GM18907 (cell line): ENCODE measurements around the gene ZC3H6.
"Not testable (repeated sequence)": the region's sequence is repeated elsewhere in the genome, so short reads cannot be mapped to it uniquely, and the experiment has no call there.

Experiments
- ATAC-seq: cut with Tn5 transposase; IDR thresholded peaks from one replicate; pipeline ENCODE4 v1.9.1; 2021; ENCODE audit warnings: mild to moderate bottlenecking, moderate library complexity; ENCODE audit not compliant: unreplicated experiment

Gene ZC3H6

GRCh38 chr2:112321375-112322320, 46.3 kb downstream of the ZC3H6 start:
- no peak for ATAC-seq

GRCh38 chr2:112322919-112323318, 47.5 kb downstream of the ZC3H6 start:
- no peak for ATAC-seq

- no peak for ATAC-seq
These were observed 56.8 kb downstream of the ZC3H6 start for GRCh38 chr2:112332123-112332696.

GRCh38 chr2:112335600-112335999, 60.2 kb downstream of the ZC3H6 start:
- no peak for ATAC-seq

- no peak for ATAC-seq
These were observed 64.6 kb downstream of the ZC3H6 start for GRCh38 chr2:112339986-112340385.

GRCh38 chr2:112340475-112341267, 65.3 kb downstream of the ZC3H6 start:
- ATAC-seq, result no peak

- ATAC-seq, result no peak
These were observed 66.7 kb downstream of the ZC3H6 start for GRCh38 chr2:112342067-112342550.

GRCh38 chr2:112343827-112344585, 68.6 kb downstream of the ZC3H6 start:
- ATAC-seq, result peak; percentile 59

GRCh38 chr2:112345030-112346027, 69.9 kb downstream of the ZC3H6 start:
- ATAC-seq, result no peak

- not testable (repeated sequence) for ATAC-seq
These were observed 76.9 kb downstream of the ZC3H6 start for GRCh38 chr2:112352292-112352691.

GRCh38 chr2:112352809-112353603, 77.6 kb downstream of the ZC3H6 start:
- ATAC-seq, result not testable (repeated sequence)

- ATAC-seq, result not testable (repeated sequence)
These were observed 78.9 kb downstream of the ZC3H6 start for GRCh38 chr2:112354335-112354734.

- not testable (repeated sequence) for ATAC-seq
These were observed 84.7 kb downstream of the ZC3H6 start for GRCh38 chr2:112360055-112360454.
